Ishikawa (cell line): Measurements from ENCODE around the gene SRCIN1.

ENCODE experiments used
- CEBPB ChIP-seq: IDR thresholded peaks from 2 replicates; pipeline ENCODE4 v1.6.1; 2012
- EP300 ChIP-seq: IDR thresholded peaks from 2 replicates; pipeline ENCODE4 v1.6.1; 2012; ENCODE audit warnings: borderline replicate concordance
- MAX ChIP-seq: IDR thresholded peaks from 2 replicates; pipeline ENCODE4 v1.6.1; 2012
- NFIC ChIP-seq: IDR thresholded peaks from 2 replicates; pipeline ENCODE4 v1.6.1; 2012
- REST ChIP-seq: IDR thresholded peaks from 2 replicates; pipeline ENCODE4 v1.6.1; 2012; ENCODE audit warnings: low read depth, mild to moderate bottlenecking
- TAF1 ChIP-seq: IDR thresholded peaks from 2 replicates; pipeline ENCODE4 v1.6.1; 2012; ENCODE audit warnings: low read depth, mild to moderate bottlenecking
- TCF12 ChIP-seq: IDR thresholded peaks from 2 replicates; pipeline ENCODE4 v1.6.1; 2012; ENCODE audit warnings: low read depth
- TEAD4 ChIP-seq: IDR thresholded peaks from 2 replicates; pipeline ENCODE4 v1.6.1; 2012
- YY1 ChIP-seq: IDR thresholded peaks from 2 replicates; pipeline ENCODE4 v1.6.1; 2012; ENCODE audit warnings: low read depth

DNA sequence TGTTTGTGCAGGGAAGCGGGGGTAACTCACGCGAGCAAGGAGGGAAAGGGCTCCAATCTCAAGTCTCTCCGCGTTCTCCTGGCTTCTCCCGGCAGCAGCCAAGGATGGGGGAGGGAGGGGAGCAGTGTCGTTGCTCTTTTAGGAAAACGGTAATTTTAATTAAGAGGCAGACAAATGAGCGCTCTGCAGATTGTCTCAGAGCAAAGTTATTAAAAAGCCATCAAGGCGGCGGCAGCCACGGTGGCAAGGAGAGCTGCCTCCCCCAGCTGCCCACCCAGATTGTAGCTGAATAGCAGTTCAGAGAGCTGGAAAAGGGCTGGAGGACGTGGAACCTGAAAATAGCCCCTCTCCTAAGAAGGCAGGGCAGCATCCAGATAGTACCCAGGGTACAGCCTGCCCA, 11.6 kb downstream of the SRCIN1 start:
- TF ChIP-seq YY1 = no peak
- TF ChIP-seq NFIC = no peak
- TF ChIP-seq REST = no peak
- no peak for TF ChIP-seq TEAD4
- no peak for TF ChIP-seq TAF1
- TF ChIP-seq MAX = no peak
- TF ChIP-seq EP300 = no peak
- TF ChIP-seq CEBPB = no peak
- TF ChIP-seq TCF12 = no peak
